Right hindlimb (tissue), 1 donor: Measurements from ENCODE around the gene CCL14.
"Not testable (repeated sequence)": the region's sequence is repeated elsewhere in the genome, so short reads cannot be mapped to it uniquely, and the experiment has no call there.

Experiments
- DNase-seq: peaks from one replicate; pipeline ENCODE4 v3.0.0-alpha.2; 2018

CCL14 gene

DNA sequence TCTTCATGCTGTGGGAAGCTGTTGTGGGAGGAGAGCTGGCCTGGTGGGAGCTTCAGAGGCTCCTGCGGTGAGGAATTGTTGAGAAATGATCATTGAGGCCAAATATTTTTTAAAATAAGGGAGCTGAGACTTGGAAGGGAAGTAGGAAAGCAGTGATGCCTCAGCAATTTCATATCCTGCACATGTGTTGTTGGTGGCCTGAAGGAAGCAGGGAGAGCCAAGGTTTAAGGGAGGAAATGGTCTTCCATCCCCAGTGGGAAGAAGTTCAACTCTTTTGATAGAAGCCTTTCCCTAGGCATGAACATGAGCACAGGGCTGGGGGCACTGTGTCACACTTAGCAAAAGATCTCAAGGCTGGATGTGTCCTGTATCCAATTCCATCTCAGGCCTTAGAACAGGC is at the start of gene CCL14:
Gene CCL14 (minus strand): TSS at position 87 of the 400 bp plus-strand sequence. CDS start 80 bp downstream, at position 7.
- DNase-seq, result no peak

DNA sequence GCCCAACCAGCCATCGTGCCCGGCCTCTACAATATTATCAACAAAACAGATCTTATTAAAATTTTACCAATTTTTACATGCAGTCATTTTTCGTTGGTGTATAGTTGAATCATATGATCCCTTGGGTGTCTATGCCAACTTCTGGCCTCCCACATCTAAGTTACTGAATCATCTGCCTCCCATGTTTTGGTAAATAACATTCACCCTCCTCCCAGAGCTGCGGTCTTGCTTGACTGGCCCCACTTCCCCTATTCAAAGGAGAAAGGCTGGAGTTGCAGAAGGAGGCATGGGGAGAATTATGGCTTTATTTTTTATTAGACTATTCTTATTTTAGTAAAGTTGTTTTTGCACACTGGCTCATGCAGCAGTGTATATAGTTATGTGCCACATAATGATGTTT is 49.7 kb upstream of the CCL14 start:
- DNase-seq, result no peak

DNA sequence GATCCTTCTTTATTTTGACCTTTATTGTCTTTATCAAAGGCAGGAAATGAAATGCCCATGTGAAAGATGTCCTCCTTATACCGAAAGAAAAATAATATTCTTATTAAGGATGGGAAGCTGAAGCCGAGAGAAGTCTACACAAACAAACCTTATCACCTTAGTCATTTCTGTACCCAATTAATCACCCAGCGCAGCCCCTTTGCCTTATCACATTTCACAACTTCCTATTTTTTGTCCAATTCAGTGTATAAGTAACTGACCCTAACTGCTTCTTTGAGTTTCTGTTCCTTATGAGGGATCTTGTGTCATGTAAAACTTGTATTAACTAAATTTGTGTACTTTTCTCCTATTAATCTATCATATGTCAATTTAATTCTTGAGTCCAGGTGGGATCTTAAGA is 47.6 kb upstream of the CCL14 start:
- DNase-seq, result no peak

DNA sequence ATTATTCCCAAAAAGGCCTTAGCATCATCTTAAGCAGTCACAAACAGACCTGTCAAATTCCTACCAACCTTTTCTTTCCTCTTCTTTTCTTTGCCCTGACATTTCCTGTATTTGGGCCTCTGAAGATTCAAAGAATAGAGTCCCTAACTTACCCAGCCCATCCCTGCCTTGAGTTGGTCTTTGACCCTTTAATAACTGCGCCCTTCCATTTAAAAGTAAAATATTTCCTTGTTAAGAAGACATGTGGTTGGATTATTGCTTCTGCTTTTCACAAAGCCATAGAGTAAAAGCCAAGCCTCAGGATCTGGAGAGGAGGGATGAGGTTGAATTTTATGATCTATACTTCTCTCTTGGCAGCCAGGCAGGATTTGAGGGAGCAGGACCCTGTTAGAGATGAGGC is 44.4 kb upstream of the CCL14 start:
- DNase-seq, result no peak

DNA sequence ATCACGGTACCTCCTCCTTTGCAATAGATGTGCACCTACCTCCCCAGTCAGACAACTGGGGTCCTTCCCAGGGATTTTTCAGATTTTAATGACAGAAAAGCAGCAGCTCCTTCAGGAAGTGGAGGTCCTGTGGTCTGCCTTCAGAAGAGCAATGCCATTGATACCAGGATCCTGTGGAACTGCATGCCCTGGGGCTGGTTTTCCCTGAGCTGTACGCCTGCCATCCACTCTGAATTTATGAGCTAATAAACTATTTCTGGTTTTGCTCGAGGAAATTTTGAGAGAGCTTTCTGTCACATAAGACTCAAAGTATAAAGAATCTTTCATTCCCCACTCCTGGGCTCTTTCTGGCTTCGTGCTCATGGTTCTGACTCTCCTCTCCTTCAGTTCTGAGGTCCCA is 41.2 kb upstream of the CCL14 start:
- DNase-seq, result no peak

DNA sequence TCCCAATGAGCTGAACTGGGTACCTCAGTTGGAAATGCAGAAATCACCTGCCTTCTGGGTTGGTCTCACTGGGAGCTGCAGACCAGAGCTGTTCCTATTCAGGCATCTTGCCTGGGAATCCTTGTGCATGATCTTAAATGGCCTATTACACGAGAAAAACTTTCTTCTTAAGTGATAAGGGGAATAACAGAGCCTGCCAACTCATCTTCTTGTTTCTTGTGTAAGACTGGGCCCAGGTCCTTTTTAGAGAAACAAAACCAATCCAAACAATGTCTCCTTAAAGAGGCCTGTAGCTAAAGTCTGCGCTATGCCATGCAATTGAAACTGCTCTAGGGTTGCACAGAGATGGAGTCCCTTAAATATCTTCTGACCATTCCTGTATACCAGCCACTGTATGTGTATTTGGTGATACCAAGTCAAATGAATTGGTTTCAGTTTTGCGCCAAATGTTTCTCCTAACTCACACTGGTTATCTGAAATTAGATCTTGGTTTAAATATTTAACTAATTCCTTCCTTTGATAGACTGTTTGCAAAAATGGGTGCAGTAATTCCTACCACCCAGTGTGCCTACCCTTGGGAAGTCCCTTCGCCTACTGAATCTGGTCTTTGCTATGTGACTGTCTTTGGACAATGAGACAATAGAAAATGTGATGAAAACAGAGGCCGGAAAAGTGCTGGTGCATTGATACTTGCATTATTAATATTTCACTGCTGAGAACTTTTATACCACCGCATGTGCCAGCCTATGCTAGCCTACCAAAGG is 37.8 kb upstream of the CCL14 start:
- no peak for DNase-seq

DNA sequence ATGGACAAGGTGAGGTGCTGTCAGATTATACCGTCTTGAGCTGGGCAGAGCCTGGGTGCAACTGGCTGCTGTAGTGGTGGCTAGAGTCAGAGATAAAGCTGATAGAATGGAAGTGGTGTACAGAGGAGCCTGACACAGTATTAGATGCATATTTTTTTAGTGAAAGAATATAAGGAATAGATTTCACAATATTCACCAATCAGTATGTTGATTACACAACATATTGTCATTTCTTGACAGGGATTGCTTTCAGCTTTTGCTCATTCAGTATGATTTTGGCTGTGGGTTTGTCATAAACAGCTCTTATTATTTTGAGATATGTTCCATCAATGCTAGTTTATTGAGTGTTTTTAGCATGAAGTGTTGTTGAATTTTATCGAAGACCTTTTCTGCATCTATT is 32.9 kb upstream of the CCL14 start:
- DNase-seq, result no peak

DNA sequence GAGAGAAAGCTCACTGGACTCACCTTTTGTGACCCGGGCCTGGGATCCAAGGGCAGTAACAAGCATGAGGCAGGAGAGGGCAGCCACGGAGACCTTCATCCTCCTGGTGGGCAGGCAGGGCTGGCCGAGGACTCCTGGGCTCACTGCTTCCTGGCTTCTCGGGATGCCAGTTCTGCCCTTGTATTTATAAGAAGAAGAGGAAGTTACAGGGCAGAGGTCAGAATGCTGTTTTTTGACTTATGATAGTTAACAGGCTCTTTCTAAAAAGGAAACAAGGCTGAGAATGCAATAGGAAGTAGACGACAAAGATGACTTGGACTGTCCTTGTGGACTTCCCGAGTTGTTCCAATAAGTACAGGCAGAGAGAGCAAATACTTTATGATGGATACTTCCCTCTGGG is 31.3 kb upstream of the CCL14 start, which contains the start of gene CCL23:
Gene CCL23 (minus strand): TSS at position 174 of the 400 bp plus-strand sequence. CDS start 75 bp downstream, at position 99.
- DNase-seq, result no peak

DNA sequence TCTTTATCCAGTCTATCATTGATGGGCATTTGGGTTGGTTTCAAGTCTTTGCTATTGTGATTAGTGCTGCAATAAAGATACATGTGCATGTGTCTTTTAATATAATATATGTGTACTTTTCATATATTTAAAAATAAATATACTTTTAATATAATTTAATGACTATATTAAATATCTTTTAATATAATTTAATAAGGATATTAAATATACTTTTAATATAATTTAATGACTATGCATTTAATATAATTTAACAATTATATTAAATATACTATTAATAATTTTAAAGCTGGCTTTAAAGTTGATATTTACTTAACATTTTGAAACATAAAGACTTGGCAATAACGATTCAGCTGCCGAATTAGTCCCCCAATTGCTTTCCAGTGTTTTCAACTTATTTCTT is 30.0 kb upstream of the CCL14 start:
- DNase-seq, result no peak

DNA sequence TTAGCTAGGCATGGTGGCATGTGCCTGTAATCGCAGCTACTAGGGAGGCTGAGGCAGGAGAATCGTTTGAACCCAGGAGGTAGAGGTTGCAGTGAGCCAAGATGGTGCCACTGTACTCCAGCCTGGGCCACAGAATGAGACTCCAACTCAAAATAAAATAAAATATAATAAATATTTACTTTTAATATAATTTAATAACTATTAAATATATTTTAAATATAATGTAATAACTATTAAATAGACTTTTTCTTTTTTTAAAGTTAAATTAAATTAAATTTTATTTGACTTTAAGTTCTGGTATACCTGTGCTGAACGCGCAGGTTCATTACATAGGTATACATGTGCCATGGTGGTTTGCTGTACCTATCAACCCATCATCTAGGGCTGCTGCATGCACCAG is 29.4 kb upstream of the CCL14 start:
- DNase-seq, result not testable (repeated sequence)

DNA sequence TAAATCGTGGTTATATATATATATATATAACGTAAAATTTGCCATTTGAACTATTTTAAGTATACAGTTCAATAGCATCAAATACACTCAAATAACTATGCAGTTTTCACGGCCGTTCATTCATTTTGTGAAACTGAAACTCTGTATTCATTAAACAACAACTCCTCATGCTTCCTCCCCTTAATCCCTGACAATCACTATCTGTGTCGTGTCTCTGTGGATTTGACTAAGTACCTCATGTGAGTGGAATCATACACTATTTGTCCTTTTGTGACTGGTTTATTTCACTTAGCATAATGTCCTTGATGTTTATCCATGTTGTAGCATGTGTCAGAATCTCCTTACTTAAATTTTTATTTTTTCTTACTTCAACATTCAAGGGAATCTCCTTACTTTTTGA is 28.4 kb upstream of the CCL14 start:
- DNase-seq, result no peak

DNA sequence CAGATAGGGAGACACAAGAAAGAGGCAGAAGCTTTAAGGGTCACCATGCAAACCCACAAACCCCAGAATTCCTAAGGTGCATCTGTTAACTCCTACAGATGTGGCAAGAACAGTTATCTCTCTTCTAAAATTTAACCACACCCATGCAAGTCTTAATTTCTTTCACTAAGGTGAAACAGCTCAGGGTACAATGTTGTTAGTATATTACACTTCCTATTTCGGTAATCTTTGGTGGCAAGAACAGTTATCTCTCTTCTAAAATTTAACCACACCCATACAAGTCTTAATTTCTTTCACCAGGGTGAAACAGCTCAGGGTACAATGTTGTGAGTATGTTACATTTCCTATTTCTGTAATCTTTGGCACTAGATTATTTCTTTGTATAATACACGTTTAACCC is 24.7 kb upstream of the CCL14 start:
- no peak for DNase-seq

DNA sequence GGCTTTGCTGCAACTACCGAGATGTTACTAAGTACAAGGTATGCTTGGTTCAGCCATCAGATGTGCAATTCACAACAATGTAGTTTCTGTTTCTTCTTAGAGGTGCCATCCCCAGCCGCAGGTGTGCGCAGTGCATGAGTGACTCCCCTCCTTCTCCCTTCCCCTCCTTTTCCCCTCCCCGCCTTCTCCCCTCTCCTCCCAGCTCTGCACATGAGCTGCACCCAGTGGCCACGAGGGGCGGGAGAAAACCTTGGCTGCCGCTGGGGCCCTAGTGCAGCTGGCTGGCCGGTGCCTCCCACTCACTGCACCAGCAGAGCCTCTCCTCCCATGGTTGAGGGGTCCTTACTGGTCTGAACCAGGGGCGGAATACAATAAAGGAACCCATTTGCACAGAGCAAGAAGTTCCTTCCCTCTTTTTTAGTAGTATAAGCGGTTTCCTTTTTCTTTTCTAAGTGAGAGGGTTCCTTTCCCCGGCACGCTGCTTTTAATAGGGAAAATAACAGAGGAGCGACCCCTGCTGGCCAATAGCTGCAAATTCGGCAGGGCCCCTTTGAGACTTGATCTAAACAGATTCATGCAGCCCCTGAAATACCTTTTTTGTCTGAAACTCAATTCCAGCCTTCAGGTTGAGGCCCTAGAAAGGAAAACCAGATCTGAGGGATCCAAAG is 22.6 kb upstream of the CCL14 start:
- no peak for DNase-seq

DNA sequence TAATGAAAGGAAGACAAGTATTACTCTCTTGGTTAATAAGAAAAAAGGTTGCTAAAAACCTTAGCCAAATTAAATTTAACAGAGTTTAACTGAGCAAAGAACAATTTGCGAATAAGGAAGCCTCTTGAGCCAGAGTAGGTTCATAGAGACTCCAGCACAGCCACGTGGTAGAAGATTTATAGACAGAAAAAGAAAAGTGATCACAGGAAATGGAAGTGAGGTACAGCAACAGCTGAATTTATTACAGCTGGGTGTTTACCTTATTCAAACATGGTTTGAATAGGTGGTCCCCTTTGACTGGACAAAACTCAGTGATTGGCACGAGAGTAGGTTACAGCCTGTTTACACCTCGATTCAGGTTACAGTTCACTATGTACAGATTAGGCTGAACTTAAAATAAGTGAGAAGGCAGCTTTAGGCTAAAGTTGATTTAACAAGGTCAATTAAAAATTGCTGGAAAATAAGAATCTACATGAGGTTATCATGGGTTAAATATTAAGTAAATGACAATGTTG is 18.1 kb upstream of the CCL14 start:
- no peak for DNase-seq

DNA sequence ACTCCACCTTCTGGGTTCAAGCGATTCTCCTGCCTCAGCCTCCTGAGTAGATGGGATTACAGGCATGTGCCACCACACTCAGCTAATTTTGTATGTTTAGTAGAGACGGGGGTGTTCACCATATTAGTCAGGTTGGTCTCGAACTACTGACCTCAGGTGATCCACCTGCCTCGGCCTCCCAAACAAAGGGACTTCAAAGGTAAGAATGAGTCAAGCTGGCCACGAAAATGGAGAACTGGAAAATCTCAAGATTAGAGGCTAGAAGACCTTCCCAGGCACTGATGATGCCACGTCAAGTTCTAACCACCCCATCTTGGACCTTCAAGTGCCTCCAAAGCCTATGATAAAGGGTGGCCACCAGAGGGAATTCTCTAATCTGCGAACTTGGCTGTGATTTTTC is 16.1 kb upstream of the CCL14 start:
- DNase-seq, result no peak

DNA sequence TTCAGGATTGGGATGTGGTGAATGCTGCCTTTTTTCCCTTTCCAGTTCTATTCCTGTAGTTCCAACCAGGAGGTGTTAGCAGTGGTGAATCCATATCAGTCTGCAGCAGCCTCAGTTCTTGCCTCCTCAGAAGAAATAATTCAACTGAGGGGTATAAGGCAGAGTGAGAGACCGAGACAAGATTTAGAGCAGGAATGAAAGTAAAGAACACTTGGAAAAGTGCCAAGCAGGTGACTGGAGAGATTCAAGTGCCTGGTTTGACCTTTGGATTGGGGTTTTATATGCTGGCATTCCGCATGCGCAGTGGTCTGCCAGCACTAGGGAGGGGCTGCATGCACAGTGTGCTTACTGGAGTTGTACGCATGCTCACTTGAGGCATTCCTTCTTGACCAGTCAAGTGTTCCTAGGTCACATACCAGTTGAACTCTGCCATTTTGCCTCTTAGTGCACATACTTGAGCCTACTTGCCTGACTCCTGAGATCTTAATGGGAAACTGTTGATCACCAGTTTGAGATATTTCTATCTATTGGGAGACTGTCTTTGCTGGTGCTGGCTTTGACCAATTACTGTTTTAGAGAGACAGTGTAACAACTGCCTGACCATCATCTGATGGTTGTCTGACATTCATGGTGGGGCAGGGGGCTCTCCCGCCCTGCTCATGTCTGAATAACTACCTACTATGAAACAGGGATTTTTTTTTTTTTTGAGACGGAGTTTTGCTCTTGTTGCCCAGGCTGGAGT is 15.5 kb upstream of the CCL14 start:
- no peak for DNase-seq

DNA sequence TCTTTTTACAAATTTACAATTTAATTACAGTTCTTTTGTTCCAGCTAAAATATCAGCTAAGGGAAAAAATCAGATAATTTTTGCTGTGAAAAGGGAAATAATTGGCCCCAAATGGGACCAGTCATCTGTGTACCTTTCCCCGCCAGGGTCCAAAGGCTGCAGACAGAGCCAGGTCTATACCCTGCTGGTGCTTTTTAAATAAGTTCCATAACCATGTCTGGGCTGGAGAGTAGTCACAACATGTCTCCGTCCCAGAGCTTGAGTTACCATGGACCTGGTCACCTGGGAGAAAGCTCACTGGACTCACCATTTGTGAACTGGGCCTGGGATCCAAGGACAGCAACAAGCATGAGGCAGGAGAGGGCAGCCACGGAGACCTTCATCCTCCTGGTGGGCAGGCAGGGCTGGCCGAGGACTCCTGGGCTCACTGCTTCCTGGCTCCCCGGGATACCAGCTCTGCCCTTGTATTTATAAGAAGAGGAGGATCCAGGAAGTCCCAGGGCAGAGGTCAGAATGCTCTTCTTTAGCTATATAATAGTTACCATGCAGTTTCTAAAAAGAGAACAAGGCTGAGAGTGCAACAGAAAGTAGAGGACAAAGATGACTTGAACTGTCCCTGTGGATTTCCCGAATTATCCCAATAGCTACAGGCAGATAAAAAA is 14.7 kb upstream of the CCL14 start, which contains the start of gene CCL15:
Gene CCL15 (minus strand): TSS at position 444 of the 662 bp plus-strand sequence. CDS start 61 bp downstream, at position 383.
- DNase-seq, result no peak

DNA sequence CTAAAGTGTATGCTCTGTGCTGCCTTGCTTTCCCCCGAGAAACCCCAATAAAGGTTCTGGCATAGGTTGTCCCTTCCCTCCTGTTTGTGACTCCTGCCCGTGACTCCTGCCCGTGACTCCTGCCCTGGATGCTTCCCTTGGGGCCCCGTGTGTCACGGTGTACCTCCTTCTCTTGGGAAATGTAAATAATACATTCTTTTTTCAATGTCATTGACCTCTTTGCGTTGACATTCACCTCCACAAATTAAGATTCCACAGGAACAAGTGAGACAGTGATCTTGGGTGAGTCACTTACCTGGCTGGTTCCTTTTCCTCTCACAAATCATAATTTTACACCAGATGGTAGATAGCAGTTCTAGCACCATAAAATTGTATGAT is 14.2 kb upstream of the CCL14 start:
- DNase-seq, result no peak

DNA sequence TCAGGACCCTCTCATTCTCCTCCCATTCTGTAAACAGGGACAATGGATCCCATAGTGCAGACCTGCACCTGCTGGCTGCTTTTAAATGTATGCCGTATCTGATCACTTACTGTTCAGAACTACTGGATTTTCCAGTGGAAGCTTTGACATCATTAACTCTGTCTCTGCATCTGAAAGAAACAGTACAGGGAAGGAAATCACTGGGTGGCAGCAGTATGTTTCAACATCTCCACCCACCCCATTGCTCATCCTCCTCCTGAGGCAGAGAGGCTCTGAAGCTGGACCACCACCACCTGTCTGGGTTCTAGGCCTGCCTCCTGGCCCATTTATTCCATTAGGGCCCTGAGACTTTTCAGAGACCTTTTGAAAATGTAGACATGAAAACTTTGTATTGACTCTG is 12.2 kb upstream of the CCL14 start:
- DNase-seq, result no peak

DNA sequence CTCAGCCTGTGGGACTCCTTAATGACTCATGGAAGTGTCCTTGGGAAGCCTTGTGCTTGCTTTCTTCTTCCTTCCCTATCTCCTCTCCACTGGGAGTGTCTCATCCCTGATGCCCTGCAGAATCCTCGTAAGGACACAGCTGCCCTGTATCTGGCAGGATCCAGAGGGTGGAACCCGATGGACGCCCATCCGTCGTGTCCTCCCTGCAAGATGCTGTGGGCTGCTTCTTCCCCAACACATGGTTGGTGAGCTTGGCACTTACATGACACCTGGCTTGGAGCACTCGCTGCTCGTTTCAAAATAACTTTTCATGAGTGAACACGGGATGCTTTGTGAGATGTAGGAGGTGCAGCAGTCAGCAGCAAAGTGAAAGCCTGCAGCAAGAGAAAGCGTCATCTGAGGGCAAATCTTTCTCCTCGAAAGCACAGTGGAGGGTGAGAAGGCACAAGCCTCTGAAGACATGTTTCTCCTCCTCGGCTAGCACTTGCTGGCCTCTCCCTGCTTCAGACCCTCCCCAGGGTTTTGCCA is 11.6 kb upstream of the CCL14 start:
- DNase-seq, result no peak

DNA sequence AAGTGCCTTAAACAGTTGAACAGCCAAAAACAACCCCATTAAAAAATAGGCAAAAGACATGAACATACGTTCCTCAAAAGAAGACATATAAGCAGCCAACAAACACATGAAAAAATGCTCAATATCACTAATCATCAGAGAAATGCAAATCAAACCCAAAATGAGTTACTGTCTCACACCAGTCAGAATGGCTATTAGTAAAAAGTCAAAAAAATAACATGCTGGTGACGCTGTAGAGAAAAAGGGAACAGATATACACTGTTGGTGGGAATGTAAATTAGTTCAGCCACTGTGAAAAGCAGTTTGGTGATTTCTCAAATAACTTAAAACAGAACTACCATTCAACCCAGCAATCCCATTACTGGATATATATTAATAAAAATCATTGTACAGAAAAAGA is 8.8 kb upstream of the CCL14 start:
- not testable (repeated sequence) for DNase-seq

DNA sequence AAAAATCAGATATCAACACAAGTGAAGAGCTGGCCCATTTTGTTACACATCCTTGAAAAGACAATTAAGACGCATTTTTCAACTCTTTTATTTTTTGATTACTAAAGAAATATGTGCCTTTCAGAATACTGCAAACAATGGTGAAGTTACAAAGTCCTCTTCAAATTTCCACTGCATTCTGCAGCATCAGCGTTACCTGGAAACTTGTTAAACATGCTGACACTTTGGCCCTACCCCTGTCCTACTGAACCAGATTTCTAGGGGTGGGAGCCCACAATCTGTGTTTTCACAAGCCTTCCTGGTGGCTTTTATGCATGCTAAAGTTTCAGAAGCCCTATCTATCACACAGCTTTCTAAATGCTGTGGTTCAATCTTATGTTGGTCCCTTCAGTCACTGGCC is 4.5 kb upstream of the CCL14 start:
- DNase-seq, result no peak

DNA sequence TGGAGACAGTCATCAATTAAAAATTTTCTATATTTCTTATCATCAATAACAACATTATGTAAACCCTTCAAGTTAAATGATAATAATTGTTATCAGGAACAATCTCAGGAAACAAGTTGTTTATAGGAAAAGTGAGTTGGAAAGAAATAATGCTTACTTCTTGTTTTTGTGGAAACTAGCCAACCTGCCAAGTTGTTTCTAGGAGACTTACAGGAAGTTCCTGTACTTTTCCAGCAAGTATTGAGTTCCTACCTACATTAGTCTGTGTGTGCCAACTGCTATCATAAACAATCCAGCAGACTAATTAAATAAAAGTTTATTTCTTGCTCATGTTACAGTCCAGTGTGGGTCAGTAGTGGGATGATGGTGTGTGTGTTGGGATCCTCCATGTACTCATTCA is 1.6 kb upstream of the CCL14 start:
- DNase-seq, result no peak
